ENCODE data around the gene THAP7.
A peak's percentile ranks its signal among the peaks of the same experiment; 100 is the strongest.
"Not testable (repeated sequence)": the region's sequence is repeated elsewhere in the genome, so short reads cannot be mapped to it uniquely, and the experiment has no call there.

The THAP7 gene

GRCh38 chr22:21010426-21011113 lies 8.7 kb upstream of the THAP7 start:
- Histone ChIP-seq H3K9me3 (ENCODE audit: control insufficient read depth, insufficient read depth, low read length) (no peaks in the 10 kb centered on the region), H3K4me1 (ENCODE audit: control insufficient read depth, insufficient read depth, low read length) (peaks cover 4% of the 10 kb centered on the region; the same call in 1 of the 2 replicates), H3K4me3 (ENCODE audit: low read length) (no peak overlapping the region), H3K27ac (ENCODE audit: low read length) (no peak overlapping the region), H3K36me3 (ENCODE audit: control insufficient read depth, insufficient read depth, low read length) (no peaks in the 10 kb centered on the region), H3K27me3 (ENCODE audit: control insufficient read depth, insufficient read depth, low read length) (no peaks in the 10 kb centered on the region)
- peak; percentile 33 for DNase-seq (ENCODE audit: low read depth, low spot score)
- WGBS (ENCODE audit: insufficient coverage, insufficient read length): no CpG with 5 or more reads among the region's 3 CpGs

- no peaks in the 10 kb centered on the region for H3K9me3 ChIP-seq (ENCODE audit: control insufficient read depth, insufficient read depth, low read length)
- no peaks in the 10 kb centered on the region for H3K36me3 ChIP-seq (ENCODE audit: control insufficient read depth, insufficient read depth, low read length)
- no peak overlapping the region for H3K4me3 ChIP-seq (ENCODE audit: low read length)
- no CpG with 5 or more reads among the region's 10 CpGs for WGBS (ENCODE audit: insufficient coverage, insufficient read length)
- no peak overlapping the region for H3K27ac ChIP-seq (ENCODE audit: low read length)
- peaks cover 4% of the 10 kb centered on the region; the same call in 1 of the 2 replicates for H3K4me1 ChIP-seq (ENCODE audit: control insufficient read depth, insufficient read depth, low read length)
- H3K27me3 ChIP-seq (ENCODE audit: control insufficient read depth, insufficient read depth, low read length): no peaks in the 10 kb centered on the region
- DNase-seq (ENCODE audit: low read depth, low spot score): peak; percentile 39
These were observed 7.9 kb upstream of the THAP7 start for GRCh38 chr22:21009638-21010425.

DNA sequence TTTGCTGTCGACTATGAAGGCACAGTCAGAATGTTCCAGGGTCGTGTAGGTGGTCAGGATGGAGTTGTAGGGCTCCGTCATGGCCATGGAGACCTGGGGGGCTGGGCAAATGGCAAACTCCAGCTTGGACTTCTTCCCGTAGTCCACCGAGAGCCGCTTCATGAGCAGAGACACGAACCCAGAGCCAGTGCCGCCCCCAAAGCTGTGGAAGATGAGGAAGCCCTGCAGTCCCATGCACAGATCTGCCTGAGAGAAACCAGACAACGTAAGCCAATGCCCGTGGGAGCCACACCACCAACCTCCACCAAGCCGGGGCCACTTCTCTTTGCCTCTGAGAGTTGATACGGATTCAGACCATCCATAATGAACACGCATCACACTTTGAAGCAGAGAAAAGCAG lies 7.3 kb upstream of the THAP7 start:
- no CpG with 5 or more reads among the region's 13 CpGs for WGBS (ENCODE audit: insufficient coverage, insufficient read length)
- H3K36me3 ChIP-seq (ENCODE audit: control insufficient read depth, insufficient read depth, low read length); H3K4me1 ChIP-seq (ENCODE audit: control insufficient read depth, insufficient read depth, low read length); H3K27me3 ChIP-seq (ENCODE audit: control insufficient read depth, insufficient read depth, low read length); H3K27ac ChIP-seq (ENCODE audit: low read length); H3K9me3 ChIP-seq (ENCODE audit: control insufficient read depth, insufficient read depth, low read length); DNase-seq (ENCODE audit: low read depth, low spot score); H3K4me3 ChIP-seq (ENCODE audit: low read length): not testable (repeated sequence)

- Histone ChIP-seq H3K4me3 (ENCODE audit: low read length) (no peak overlapping the region), H3K27ac (ENCODE audit: low read length) (no peak overlapping the region)
- no peak for DNase-seq (ENCODE audit: low read depth, low spot score)
These were observed 1.9 kb upstream of the THAP7 start for GRCh38 chr22:21003782-21004181.

DNA sequence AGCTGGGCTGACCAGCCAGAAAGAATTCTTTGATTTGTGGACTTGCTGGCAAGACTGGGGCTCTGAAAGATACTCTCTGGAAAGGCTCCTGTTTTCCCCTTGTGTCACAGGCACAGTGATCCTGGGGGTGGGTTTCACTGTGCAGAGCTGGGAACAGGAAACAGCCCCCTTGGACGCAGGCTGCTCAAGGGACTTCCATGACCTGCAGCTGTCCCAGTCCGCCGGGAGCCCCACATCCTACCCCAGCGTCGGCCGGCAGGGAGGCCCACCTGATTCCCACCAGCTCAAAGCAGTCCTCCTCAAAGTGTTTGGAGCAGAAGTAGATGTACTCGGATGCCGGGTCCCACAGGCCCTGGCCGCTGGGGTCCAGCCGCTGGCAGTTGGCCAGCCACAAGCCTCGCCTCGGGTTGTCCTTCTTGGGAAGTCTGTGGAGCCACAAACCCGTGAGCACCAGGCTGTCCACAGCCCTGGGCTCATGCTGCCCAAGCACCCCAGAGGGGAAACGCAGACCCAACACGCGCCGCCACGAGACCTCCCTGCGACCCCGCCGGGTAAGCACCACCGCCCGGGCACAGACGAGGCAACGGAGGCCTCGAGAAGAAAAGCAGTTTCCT lies 824 bp downstream of the THAP7 start:
- peaks cover 8% of the 10 kb centered on the region; the same call in 1 of the 2 replicates for H3K36me3 ChIP-seq (ENCODE audit: control insufficient read depth, insufficient read depth, low read length)
- peak overlapping the region; percentile 91; the same call in 1 of the 2 replicates for H3K4me3 ChIP-seq (ENCODE audit: low read length)
- no CpG with 5 or more reads among the region's 26 CpGs for WGBS (ENCODE audit: insufficient coverage, insufficient read length)
- H3K27ac ChIP-seq (ENCODE audit: low read length): no peak overlapping the region
- H3K27me3 ChIP-seq (ENCODE audit: control insufficient read depth, insufficient read depth, low read length): no peaks in the 10 kb centered on the region
- peaks cover 2% of the 10 kb centered on the region for H3K4me1 ChIP-seq (ENCODE audit: control insufficient read depth, insufficient read depth, low read length)
- no peak for DNase-seq (ENCODE audit: low read depth, low spot score)
- no peaks in the 10 kb centered on the region for H3K9me3 ChIP-seq (ENCODE audit: control insufficient read depth, insufficient read depth, low read length)

More at GRCh38 chr22:21003782-21004181, 1.9 kb upstream of the THAP7 start:
- no peaks in the 10 kb centered on the region for H3K9me3 ChIP-seq (ENCODE audit: control insufficient read depth, insufficient read depth, low read length)
- H3K36me3 ChIP-seq (ENCODE audit: control insufficient read depth, insufficient read depth, low read length): peaks cover 8% of the 10 kb centered on the region; the same call in 1 of the 2 replicates
- H3K4me1 ChIP-seq (ENCODE audit: control insufficient read depth, insufficient read depth, low read length): peaks cover 2% of the 10 kb centered on the region
- WGBS (ENCODE audit: insufficient coverage, insufficient read length): no CpG with 5 or more reads among the region's 4 CpGs
- H3K27me3 ChIP-seq (ENCODE audit: control insufficient read depth, insufficient read depth, low read length): no peaks in the 10 kb centered on the region

GRCh38 chr22:21000207-21000986 lies 1.5 kb downstream of the THAP7 start:
- DNase-seq (ENCODE audit: low read depth, low spot score): no peak
- peaks cover 2% of the 10 kb centered on the region for H3K4me1 ChIP-seq (ENCODE audit: control insufficient read depth, insufficient read depth, low read length)
- H3K9me3 ChIP-seq (ENCODE audit: control insufficient read depth, insufficient read depth, low read length): no peaks in the 10 kb centered on the region
- no peak overlapping the region; the same call in 1 of the 2 replicates for H3K4me3 ChIP-seq (ENCODE audit: low read length)
- no CpG with 5 or more reads among the region's 22 CpGs for WGBS (ENCODE audit: insufficient coverage, insufficient read length)
- H3K27ac ChIP-seq (ENCODE audit: low read length): no peak overlapping the region
- H3K36me3 ChIP-seq (ENCODE audit: control insufficient read depth, insufficient read depth, low read length): peaks cover 8% of the 10 kb centered on the region; the same call in 1 of the 2 replicates
- no peaks in the 10 kb centered on the region for H3K27me3 ChIP-seq (ENCODE audit: control insufficient read depth, insufficient read depth, low read length)

GRCh38 chr22:20999350-21000206 lies 2.3 kb downstream of the THAP7 start:
- H3K4me3 ChIP-seq (ENCODE audit: low read length): no peak overlapping the region
- no peaks in the 10 kb centered on the region for H3K9me3 ChIP-seq (ENCODE audit: control insufficient read depth, insufficient read depth, low read length)
- H3K36me3 ChIP-seq (ENCODE audit: control insufficient read depth, insufficient read depth, low read length): peaks cover 8% of the 10 kb centered on the region; the same call in 1 of the 2 replicates
- peaks cover 2% of the 10 kb centered on the region for H3K4me1 ChIP-seq (ENCODE audit: control insufficient read depth, insufficient read depth, low read length)
- DNase-seq (ENCODE audit: low read depth, low spot score): no peak
- no peak overlapping the region for H3K27ac ChIP-seq (ENCODE audit: low read length)
- no peaks in the 10 kb centered on the region for H3K27me3 ChIP-seq (ENCODE audit: control insufficient read depth, insufficient read depth, low read length)
- no CpG with 5 or more reads among the region's 27 CpGs for WGBS (ENCODE audit: insufficient coverage, insufficient read length)

- Histone ChIP-seq H3K9me3 (ENCODE audit: control insufficient read depth, insufficient read depth, low read length) (no peaks in the 10 kb centered on the region), H3K4me1 (ENCODE audit: control insufficient read depth, insufficient read depth, low read length) (peaks cover 2% of the 10 kb centered on the region), H3K27me3 (ENCODE audit: control insufficient read depth, insufficient read depth, low read length) (no peaks in the 10 kb centered on the region), H3K4me3 (ENCODE audit: low read length) (no peak overlapping the region), H3K36me3 (ENCODE audit: control insufficient read depth, insufficient read depth, low read length) (peaks cover 8% of the 10 kb centered on the region; the same call in 1 of the 2 replicates), H3K27ac (ENCODE audit: low read length) (no peak overlapping the region)
- DNase-seq (ENCODE audit: low read depth, low spot score): no peak
- no CpG with 5 or more reads among the region's 7 CpGs for WGBS (ENCODE audit: insufficient coverage, insufficient read length)
These were observed 3.2 kb downstream of the THAP7 start for GRCh38 chr22:20998411-20999336.
